Limb (tissue), 2 donors: ENCODE results near the gene NUAK1.
"Not testable (repeated sequence)": the region's sequence is repeated elsewhere in the genome, so short reads cannot be mapped to it uniquely, and the experiment has no call there.

Experiments used
- DNase-seq, 2 donors: peaks; one replicate each; pipeline ENCODE4 v3.0.0-alpha.2; 2016; ENCODE audit errors: extremely low spot score in 2 of 2

NUAK1 gene

DNA sequence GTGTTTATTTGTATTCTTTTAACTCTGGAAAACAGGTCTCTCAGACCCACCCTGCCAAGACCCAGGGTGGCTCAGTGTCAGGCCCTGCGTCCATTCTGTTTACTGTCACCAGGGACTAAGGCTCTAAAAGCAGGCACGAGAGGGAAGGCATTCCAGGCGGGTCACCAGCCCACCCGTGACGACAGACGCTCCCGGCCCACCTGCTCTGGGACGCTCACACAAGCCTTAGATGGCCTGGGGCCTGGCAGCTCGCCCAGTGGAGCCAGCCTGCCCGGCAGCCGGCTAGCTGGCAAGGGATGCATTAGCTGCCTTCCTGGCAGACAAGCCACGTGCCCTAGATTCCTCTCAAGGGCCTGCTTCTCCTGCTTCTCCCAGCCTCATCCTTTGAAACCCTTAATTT is 9.2 kb upstream of the NUAK1 start:
- peak in 1 of 2 donors; percentile 74 for DNase-seq

DNA sequence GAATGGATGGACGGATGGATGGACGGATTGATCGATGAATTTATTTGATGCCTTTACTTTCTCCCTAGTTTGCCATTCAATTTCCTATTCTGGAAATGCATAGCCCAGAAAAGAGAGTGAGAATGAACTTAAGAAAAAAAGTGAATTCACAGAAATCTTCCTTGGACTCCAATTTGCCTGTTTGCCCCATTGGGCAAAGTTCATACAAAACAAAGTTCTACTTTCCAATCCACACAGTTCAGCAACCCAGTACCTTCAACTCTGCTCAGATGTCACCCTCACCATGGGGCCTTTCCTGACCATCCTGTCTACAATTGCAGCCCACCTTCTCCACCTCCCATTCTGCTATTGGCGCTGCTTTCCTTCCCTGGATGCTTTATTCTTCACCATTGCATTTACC is 8.2 kb upstream of the NUAK1 start:
- DNase-seq, result no peak

DNA sequence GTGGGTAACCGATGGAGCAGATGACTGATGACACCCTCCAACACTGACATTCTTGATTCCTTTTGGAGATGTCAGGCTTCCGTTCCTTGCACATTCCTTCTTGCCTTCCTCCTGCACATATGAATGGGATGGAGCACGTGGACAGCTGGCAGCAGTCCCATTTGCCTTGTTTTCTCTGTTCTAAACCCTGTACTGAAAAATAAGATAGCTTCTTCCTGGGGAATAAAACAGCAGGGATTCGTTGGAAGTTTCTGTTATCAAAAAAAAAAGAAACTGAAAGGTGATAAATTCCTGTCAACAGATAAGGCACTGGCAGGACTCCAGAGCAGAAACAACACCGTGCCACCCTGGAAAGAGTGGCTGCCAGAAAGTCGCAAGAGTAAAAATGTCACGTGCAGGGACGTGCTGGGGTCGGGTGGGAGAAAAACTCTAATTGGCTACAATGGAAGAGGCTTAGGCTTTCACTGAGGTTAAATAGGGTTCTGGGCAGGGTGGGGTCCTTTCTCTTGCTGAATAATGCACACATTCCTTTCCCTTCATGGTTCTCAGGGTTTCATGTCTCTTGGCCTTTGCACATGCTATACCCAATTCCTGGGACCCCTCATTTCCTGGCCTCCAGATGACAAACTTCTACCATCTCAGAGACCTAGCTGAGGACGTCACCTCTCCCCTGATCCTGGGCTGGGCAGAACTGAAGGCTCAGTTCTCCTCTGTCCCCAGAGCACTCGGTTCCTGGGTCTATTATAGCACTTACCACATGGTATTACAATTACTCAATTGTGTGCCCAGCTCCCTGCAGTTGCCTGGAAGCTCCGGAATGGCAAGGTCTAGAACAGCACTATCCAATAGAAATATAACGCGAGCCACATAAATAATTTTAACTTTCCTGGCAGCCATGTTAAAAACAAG is 7.0 kb upstream of the NUAK1 start:
- DNase-seq, result no peak

DNA sequence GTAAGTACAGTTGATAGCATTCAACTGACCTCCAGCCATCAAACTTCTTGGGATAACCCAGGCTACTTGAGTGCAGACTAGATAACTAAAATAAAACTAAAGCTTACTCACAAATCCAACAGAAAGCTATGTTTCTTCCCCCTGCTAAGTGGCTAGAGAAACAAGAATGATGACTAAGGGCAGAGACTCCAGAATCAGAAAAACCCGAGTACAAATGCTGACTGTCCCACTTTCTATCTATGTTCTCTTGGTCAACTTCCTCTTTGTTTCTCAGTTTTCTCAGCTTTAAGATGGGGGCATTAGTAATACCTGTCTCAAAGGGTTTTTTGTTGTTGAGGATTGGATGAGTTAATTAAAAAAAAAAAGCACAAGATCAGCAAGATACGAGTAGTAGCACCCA is 6.1 kb upstream of the NUAK1 start:
- DNase-seq, result no peak

DNA sequence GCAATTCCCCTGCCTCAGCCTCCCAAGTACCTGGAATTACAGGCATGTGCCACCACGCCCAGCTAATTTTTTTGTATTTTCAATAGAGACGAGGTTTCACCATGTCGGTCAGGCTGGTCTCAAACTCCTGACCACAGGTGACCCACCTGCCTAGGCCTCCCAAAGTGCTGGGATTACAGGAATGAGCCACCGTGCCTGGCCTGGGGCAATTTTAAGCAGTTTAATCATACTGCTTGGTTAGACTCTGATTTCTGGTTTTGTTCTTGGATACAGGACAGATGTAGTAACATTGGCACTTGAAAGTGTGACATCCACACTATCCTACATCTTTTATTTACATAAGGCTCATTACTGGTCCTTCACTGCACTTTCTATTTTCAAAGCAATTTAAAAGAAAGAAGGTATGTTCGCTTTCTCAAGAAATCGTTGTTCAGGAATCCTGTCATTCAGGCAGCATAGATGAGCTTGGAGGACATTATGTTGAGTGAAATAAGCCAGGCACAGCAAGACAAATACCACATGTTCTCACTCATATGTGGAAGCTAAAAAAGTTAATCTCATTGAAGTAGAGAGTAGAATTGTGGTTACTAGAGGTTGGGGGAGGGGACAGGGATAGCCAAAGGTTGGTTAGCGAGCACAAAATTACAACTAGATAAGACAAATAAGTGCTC is 4.0 kb upstream of the NUAK1 start:
- DNase-seq, result no peak

DNA sequence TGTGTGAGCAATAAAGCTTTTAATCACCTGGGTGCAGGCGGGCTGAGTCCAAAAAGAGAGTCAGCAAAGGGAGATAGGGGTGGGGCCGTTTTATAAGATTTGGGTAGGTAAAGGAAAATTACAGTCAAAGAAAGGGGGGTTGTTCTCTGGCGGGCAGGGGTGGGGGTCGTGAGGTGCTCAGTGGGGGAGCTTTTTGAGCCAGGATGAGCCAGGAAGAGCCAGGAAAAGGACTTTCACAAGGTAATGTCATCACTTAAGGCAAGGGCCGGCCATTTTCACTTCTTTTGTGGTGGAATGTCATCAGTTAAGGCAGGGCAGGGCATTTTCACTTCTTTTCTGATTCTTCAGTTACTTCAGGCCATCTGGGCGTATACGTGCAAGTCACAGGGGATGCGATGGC is 3.2 kb upstream of the NUAK1 start:
- not testable (repeated sequence) for DNase-seq

DNA sequence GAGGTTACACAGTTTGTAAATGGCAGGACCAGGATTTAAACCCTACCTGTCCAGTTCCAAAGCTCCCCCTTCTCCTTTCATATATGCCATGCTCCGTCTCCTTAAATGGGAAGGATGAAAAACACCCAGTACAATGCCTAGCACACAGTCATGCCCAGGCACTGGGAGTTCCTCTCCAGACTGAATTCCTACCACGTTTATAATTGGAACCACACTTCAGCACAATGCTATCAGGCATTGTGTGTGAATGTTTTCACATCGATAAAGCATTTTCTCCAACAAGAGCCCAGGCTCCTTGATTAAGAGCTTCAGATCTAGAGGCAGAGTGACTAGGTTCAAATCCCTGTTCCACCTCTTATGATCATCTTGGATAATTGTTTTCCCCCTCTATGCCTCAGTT is 2.7 kb upstream of the NUAK1 start:
- no peak for DNase-seq

DNA sequence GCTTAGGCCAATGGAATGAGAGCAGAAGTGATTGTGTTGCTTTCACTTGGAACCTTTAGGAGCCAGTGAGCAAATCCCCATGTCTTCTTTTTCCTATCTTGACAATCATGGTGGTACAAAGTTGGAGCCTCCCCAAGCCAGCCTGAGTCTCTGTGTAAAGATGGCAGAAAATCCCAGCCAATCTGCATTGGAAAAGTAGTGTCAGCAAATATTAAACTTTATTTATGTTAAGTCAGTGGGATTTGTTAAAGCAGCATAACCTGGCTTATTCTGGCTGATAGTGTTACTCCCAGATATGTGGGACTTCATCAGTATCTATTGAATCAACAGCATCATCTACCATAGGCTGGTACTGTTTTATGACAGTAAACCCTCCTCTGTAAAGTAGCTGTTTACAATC is 2.2 kb upstream of the NUAK1 start:
- DNase-seq, result no peak

DNA sequence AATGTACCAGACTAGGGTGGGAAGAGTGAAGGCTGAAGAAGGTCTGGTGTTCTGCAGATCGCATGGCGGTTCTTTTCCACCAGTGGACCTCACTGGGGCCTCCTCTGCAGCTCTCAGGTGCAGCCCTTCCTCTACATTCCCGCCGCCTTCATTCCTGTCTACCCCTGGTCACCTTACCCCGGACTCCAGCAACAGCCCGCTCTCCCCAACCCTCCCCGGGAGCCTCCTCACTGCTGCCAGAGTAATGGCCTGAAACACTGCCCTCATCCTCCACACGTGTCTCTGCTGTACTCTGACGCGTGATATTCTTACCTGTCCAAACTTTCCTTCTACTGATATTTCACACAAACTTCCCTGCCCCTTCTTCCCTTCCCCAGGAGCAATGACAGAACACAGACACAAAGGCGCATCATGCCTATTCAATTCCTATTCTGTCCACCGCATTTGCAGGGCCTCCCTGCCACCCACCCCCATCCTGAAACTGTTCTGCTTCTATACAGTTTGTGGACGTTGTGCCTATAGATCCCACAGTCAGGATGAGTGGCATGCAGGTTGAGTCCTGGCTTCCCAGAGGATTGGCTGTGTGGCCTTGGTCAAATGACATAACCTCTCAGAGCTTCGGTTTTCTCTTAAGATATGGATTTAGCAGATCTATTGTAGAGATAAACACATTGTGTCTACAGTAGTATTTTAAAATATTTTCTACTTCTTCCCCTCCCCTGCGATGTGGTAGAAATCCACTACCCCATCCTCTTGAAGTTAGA is 1.7 kb upstream of the NUAK1 start:
- DNase-seq, result peak in 1 of 2 donors; percentile 52

DNA sequence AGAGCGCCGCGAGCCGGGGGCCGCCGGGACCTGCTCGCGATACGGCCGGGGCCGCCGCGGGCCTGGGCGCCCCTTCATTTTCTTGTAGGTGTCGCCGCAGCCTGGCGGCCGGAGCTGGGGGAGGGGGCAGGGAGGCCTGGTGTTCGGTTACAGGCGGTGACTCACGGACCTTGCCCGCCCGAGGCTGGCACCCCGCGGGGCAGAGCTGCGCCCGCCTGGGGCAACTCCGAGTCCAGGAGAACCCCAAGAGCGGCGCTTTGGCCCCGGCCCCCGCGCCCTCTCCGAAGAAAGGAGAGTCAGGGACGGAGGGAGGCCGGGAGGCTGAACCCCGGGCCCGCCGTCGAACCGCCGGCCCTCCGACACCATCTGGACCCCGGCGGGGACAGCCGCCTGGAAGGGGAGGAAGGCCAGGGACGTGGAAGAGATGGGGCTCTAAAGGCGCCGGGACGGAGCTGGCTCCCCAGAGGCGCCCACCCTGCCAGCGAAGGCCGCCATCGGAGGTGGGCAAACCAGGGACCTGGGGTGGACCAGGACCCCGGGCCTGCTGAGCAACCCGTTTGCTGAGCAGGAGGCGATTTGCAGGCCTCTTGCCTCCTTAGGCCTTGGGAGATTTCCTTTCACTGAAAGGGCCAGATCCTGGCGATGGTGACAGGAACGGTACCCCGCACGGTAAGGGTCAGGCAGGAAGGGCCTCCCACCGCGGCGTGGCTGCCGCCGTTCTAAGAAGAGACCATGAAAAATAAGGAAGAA is 843 bp upstream of the NUAK1 start:
- peak in 1 of 2 donors; percentile 86 for DNase-seq

DNA sequence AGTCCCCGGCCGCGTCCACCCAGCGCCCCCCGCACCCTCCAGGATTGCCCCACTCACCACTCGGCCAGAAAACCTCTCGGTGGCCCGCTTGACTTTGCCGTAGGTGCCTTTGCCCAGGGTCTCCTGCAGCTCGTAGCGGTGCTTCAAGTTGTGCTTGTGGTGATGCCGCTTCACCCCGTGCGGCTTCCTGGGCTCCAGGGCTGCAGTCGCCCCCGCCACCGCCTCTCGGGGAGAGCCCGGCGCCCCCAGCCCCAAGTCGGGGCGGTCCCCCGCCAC is 459 bp downstream of the NUAK1 start:
- DNase-seq, result no peak

DNA sequence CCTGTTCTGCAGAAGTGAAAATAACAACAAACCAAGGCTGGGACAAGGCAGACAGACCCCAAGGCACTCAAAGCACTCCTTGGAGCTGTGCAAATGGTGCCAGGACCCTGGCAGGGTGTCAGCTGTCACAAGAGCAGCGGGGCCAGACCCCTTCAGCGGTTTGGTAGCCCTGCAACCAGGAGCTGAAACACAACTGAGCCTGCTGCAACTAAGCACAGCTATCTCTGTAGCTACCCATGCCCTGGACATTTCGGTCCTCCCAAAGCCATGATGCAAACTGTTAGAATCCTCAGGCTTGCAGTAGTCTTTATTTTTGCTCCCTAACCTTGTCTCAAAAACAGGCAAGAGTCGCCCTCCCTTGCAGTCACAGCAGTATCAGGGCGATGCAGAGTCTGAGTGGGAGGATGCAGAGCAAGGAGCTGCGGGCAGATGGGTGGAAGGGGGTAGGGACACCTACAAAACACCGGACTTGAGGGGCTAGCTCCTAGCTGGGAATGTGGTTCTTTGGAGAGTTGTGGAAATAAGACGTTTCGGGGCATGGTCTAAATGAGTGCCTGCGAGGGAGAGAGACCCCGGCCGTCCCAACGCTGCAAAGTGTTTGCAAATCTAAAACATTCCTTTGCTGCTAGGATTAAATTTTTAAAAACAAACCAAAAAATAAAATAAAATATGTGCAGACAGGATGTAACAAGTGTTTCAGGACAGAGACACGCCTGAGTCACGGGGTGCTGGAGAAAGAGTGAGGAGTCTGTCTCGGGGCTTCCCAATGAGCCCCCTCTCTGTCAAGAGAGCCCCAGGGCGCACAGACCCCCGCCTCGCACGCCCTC is 1.0 kb downstream of the NUAK1 start:
- peak in 1 of 2 donors; percentile 46 for DNase-seq

DNA sequence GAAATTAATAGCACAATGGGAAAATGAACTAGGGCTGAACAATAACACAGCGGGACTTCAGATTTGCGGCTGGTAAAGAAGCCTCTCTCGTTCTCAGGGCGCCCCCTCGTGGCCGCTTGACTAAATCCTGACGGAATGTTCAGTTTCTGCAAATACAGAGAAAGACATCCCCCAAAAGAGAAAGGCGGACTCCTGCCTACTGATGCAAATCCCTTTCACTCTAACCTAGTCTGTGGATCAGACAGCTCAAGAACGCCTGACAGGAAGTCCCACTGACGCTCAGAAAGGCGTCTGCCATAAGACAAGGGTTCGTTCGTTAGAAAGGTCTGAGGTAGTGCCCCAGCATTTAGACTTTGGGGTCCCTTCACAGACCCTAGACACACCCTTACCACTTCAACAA is 2.5 kb downstream of the NUAK1 start:
- peak; percentile 86 to 94 for DNase-seq

DNA sequence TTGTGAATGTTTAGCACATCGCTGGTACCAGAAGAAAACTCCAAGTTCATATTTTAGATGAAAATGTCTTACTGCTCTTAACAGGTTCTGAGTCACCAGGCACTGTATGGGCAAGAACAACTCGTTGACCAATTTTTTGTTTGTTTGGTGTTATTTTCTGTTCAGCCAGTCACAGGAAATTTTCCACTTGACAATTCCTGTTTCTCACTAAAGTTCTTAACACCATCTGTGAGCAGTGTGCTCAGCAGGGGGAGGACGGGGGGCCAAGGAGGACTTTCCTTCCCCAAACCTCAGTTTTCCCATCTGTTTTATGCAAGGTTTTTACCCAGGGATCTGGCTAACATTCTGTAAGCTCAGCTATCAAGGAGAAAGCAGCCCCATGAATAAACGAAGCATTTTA is 3.0 kb downstream of the NUAK1 start:
- no peak for DNase-seq

DNA sequence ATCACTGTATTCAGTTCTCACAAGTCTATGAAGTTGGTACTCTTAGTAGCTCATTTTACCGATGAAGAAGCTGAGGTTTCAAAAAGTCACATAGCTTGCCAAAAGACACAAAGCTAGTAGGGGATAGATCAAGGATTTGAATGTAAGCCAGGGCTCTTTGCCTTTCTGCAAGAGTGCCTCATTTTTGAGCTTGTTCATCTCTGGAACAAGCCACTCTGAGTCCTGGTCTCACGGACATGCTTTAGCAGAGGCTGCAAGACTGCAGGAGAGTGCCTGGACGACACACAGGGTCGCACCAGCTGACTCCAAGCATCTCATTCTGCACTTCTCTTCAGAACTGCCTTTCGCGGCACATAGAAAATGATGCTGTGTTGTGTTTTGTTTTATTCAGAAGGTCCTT is 3.7 kb downstream of the NUAK1 start:
- DNase-seq, result peak in 1 of 2 donors; percentile 27

DNA sequence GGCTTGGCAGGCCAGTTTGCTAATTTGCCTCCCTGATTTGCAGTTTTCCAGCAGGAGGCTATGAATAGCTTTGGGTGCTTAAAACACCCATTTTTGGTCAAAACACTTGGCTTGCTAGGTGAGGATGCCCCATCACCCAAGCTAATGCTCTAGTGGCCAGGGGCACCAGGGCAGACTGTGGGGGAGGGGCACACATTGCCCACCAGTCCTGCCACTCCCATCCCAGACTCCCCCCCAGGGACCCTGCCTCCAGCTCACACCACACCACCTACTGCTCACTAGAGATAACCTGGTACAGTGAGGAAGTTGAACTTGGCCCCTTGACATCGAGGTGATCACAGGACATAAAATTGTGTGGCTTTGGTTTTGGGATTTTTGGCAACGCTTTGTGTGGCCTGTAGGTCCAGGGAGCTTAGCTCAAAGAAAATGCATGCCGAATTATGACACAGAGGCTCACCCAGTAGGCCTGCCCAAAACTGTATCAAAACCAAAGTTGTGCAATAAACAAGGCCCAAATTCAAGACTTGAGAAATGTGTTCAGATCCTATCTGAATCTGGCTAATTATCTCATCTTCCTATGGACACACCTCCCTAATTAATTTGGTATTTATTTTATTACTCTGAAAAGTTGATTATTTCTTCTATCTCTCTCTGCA is 4.3 kb downstream of the NUAK1 start:
- DNase-seq, result no peak

DNA sequence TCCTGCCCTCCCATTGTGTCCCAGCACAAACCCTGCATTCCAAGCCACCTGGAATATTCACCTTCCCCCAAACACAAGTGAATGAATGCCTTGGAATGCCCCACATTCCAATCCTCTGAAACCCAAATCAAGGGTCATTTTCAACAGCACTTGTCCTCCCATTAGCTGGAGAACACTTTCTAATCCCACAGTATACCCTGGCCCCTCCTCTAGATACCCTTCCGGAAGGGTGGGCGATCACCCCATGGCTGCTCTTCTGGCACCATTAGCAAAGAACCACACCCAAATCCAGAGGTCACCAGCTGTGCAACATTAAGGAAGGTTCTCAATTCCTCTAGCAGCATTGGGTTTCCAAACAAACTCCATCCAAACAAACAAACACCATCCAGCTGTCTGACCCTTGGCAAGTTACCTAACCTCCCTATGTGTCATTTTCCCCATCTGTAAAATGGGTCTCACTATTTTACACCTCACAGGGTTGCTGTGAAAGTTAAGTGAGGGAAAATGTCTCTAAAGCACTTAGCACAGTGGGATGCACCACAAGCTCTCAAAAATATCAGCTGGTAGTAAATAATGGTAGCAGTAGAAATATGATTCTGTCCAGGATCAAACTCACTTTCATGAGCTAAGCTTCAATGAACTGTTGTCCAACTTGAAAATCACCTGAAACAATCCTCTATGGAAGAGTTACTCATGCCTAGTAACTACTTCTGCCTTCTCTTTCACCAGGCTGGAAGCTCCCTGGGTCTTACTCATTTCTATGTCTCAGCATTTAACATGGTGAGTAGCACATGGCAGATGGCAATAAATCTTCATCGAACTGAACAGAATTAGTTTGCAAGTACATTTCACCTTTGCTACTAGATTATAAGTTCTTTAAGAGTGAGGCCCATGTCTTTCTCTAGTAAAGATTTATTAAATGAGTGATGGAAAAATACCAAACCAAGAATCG is 5.3 kb downstream of the NUAK1 start:
- no peak for DNase-seq

DNA sequence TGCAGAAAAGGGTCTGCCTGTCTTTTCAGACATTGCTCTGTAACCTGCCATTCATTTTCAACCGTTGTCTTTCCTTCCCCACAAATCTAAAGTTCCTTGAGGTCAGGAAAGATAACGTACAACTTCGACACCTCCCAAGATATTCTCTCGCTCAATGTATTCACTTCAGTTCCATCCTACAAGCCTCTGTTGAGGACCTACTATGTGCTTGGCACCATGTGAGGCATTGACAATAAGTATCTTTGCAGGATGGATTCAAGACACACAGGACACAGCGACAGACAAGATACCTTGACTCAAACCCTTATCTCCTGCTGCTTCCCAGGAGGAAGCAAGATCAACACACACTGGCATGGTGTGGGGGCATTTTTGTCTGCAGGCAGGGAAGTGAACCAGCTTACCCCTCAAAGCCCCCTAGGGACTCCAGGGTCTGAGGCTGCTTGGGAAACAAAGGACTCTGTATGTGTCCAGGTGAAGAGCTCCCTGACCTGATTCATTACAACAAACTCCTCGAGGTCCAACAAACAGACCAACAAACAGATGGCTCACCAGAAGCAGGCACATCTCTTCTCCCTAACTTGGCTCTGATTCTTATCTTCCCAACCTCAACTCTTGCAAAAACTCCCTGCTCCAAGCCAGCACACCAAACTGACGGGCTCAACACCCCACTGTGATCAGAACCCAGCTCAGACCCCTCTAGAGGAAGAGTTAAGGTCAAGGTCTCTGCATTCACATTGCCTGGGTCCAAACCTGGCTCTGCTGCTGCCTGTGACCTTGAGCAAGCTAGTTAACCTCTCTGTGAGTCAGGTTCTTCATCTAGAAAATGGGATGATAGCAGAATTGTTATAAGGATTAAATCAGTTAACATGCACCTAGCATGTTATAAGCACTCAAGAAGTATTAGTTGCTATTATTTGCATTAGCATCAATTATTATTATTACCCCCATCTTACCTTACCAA is 6.3 kb downstream of the NUAK1 start:
- DNase-seq, result no peak
